ENCODE results near the gene KCNMB3.
A peak's percentile ranks its signal among the peaks of the same experiment; 100 is the strongest.
"Not testable (repeated sequence)": the region's sequence is repeated elsewhere in the genome, so short reads cannot be mapped to it uniquely, and the experiment has no call there.

The KCNMB3 gene

DNA sequence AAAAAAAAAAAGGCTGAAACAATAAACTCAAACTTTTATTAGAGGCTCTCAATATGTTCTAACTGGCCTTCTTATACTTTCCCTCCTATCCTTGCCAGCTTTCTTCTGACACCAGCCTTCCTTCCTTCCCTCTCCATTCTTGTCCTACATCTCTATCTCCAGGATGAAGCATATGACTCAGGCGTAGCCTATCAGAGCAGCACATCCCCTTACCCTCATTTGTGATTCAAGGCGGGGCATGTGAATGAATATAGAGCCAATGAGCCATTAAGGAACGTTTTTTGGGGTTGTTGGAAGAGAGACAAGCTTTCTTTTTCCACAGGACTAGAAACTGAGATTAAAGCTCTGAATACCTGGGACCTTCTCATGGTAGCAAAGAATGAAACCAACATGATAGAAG, 25.1 kb upstream of the KCNMB3 start:
- DNase-seq (ENCODE audit: low read depth): no peak
- TF ChIP-seq, protein P1, sequence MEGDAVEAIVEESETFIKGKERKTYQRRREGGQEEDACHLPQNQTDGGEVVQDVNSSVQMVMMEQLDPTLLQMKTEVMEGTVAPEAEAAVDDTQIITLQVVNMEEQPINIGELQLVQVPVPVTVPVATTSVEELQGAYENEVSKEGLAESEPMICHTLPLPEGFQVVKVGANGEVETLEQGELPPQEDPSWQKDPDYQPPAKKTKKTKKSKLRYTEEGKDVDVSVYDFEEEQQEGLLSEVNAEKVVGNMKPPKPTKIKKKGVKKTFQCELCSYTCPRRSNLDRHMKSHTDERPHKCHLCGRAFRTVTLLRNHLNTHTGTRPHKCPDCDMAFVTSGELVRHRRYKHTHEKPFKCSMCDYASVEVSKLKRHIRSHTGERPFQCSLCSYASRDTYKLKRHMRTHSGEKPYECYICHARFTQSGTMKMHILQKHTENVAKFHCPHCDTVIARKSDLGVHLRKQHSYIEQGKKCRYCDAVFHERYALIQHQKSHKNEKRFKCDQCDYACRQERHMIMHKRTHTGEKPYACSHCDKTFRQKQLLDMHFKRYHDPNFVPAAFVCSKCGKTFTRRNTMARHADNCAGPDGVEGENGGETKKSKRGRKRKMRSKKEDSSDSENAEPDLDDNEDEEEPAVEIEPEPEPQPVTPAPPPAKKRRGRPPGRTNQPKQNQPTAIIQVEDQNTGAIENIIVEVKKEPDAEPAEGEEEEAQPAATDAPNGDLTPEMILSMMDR (IDR thresholded peaks at IDR 0.05; ENCODE audit: insufficient read depth, low read depth, low read length, missing control alignments): no peak
- H3K4me3 ChIP-seq (ENCODE audit: low read length): no peak overlapping the region

DNA sequence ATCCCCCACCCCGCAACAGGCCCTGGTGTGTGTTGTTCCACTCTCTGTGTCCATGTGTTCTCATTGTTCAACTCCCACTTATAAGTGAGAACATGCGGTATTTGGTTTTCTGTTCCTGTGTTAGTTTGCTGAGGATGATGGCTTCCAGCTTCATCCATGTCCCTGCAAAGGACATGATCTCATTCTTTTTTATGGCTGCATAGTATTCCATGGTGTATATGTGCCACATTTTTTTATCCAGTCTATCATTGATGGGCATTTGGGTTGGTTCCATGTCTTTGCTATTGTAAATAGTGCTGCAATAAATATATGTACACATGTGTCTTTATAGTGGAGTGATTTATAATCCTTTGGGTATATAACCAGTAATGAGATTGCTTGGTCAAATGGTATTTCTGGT, 23.5 kb upstream of the KCNMB3 start:
- H3K4me3 ChIP-seq (ENCODE audit: low read length); DNase-seq (ENCODE audit: low read depth): not testable (repeated sequence)

DNA sequence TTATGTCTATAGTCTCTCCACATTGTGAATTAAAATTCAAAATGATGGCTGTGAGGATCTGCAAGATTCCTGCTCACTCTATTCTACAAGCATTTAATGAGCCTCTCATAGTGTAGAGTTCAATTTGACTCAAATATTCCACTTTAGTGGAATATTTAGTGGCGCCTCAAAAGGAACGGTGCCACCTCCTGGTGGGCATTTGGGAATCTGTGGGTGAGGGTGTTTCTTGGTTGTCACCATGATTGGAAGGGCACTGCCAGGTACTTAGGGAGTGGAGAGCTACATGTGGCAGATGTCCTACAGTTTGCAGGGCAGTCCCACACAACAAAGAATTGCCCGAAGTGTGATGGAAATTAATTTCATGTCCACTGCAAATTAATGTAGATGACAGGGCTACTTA, 21.5 kb upstream of the KCNMB3 start:
- no peak for DNase-seq (ENCODE audit: low read depth)
- TF ChIP-seq, protein P1 (IDR thresholded peaks at IDR 0.05; ENCODE audit: insufficient read depth, low read depth, low read length, missing control alignments): peak; percentile 11
- no peak overlapping the region for H3K4me3 ChIP-seq (ENCODE audit: low read length)

DNA sequence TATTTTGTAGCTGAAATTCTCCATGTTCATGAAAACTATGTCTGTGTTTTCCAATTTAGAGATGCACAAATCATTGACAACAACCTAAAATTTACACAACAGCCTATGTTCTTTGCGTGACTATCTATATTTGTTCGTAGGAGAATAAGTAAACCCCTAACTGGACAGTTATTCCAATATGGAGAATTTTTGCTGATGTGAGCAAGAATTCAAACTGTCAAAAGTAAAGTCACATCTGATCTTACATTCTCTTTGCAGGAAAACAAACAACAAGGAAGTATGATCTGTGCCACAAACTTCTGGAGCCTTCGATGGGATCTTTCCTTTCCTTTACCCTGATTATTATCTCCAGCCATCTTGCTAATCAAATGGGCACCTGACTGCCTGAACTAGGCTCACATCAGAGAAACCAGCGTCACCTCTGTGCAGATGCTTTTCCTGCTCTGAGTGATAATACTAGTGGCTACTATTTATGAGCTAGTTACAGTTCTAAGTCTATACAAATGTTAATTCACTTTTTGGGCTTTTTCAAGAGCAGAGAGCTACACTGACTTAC, 18.3 kb upstream of the KCNMB3 start:
- TF ChIP-seq, protein P1 (IDR thresholded peaks at IDR 0.05; ENCODE audit: insufficient read depth, low read depth, low read length, missing control alignments): no peak
- no peak overlapping the region for H3K4me3 ChIP-seq (ENCODE audit: low read length)
- no peak for DNase-seq (ENCODE audit: low read depth)

DNA sequence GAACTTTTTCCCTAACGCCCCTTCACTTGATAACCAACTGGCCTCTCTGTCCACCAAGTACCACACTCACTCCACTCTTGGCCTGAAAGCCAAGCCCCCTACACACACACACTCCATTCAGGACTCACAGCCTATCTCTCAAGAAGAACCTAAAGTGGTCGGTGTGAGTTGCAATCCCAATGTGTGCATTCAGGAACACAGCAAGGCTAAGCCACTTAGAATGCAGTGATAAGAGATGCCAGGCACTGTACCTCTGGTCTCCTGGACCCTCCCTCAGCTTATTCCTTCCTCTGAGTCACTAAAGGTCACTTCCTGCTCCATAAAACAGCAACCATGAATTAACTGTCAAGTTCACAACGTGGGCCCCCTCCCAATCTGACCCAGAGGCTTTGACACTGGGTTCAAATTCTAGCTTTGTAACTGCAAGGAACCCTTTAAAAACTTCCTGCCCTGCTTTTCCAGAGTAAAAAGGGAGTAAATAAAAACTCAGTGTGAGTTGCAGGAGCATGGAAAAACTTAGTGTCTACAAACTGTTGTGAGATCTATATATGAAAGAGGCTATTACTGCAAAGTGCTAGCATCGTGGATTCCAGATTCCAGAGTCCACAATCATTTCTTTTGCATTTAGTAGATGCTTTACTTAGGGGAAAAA, 17.6 kb upstream of the KCNMB3 start:
- no peak for DNase-seq (ENCODE audit: low read depth)
- no peak overlapping the region for H3K4me3 ChIP-seq (ENCODE audit: low read length)
- TF ChIP-seq, protein P1 (IDR thresholded peaks at IDR 0.05; ENCODE audit: insufficient read depth, low read depth, low read length, missing control alignments): no peak

DNA sequence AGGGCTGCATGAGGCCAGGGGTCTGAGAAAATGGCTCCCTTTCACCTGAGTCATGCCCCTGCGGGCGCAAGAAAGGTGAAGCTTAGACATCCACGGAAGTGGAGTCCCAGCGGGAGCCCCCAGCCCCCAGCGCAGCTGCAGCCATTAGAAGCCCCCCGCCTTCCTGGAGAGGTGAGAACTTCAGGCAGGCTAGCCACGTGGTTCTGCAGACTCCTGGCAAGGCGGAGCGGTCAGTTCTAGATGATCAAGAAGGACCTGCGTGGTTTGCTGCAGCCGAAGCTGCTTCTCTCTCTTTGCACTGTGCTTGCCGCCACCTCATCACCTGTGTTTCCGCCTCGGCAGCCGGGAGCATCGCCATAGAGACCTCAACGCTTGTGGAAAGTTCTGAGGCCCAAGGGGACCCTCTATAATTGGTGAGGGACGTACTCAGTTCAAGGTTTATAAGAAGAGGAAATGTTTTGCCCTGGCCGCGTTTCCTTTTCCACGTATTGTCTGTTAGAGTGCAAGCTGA, 15.8 kb upstream of the KCNMB3 start:
- no peak for DNase-seq (ENCODE audit: low read depth)
- H3K4me3 ChIP-seq (ENCODE audit: low read length): no peak overlapping the region
- TF ChIP-seq, protein P1 (IDR thresholded peaks at IDR 0.05; ENCODE audit: insufficient read depth, low read depth, low read length, missing control alignments): no peak

DNA sequence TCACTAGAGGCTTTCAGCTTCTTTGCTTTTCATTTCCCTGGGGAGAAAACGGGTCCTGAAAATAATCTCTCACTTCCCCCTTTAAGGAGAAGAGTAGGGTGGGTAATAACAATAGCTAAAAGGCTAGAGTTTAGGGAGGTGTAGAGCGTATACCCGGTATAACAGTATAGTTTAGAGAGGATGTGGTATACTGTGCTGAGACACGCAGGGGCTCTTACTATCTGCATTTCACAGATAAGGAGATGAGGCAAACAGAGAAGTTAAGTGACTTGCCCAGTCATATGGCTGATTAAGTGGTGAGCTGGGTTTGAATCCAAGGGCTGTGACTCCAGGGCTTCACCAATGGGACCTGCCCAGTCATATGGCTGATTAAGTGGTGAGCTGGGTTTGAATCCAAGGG, 15.0 kb upstream of the KCNMB3 start:
- no peak for DNase-seq (ENCODE audit: low read depth)
- no peak overlapping the region for H3K4me3 ChIP-seq (ENCODE audit: low read length)
- TF ChIP-seq, protein P1 (IDR thresholded peaks at IDR 0.05; ENCODE audit: insufficient read depth, low read depth, low read length, missing control alignments): no peak

Data from epithelial cell of esophagus (primary cell).